Breast epithelium (tissue), 4 donors: ENCODE results near the gene KCTD20. TPM values are rescaled to one million over a fixed set of nuclear protein-coding genes. Genes with fewer than 3 reads are reported as not detected.

Experiments used
- DNase-seq, 2 donors: peaks; one replicate each; pipeline ENCODE4 v3.0.0-alpha.2; 2019; ENCODE audit warnings: low spot score in 2 of 2
- H3K27ac ChIP-seq, 2 donors: fragments of 200-600 bp; sonication (generic) in 1 of 2; one replicate each; pipeline ENCODE4 v1.5.1; 2016 to 2019; ENCODE audit warnings: mild to moderate bottlenecking in 1 of 2
- H3K27me3 ChIP-seq, 2 donors: fragments of 200-600 bp; sonication (generic) in 1 of 2; one replicate each; pipeline versions ENCODE4 v1.5.1 to v1.6.0; 2017 to 2019; ENCODE audit warnings: control low read depth in 1 of 2, mild to moderate bottlenecking in 1 of 2
- H3K36me3 ChIP-seq: fragments of 200-600 bp; one replicate; pipeline ENCODE4 v1.5.1; 2019
- H3K4me1 ChIP-seq, 2 donors: fragments of 200-600 bp; sonication (generic); one replicate each; pipeline ENCODE4 v1.5.1; 2016 to 2019; ENCODE audit warnings: control low read depth in 1 of 2
- H3K4me3 ChIP-seq, 3 donors: fragments of 200-600 bp; sonication (generic); 1 replicate in 2 of 3; 2 replicates in 1 of 3; pipeline ENCODE4 v1.5.1; 2016 to 2019; ENCODE audit warnings: mild to moderate bottlenecking in 3 of 3, moderate library complexity in 2 of 3
- H3K9me3 ChIP-seq, 2 donors: fragments of 200-600 bp; sonication (generic) in 1 of 2; one replicate each; pipeline ENCODE4 v1.5.1; 2016 to 2019; ENCODE audit warnings: control low read depth in 1 of 2
- POLR2A ChIP-seq: fragments of 450-650 bp; IDR thresholded peaks from one replicate; pipeline ENCODE4 v1.6.1; 2016; ENCODE audit warnings: antibody characterized with exemption, mild to moderate bottlenecking, moderate library complexity
- POLR2AphosphoS5 ChIP-seq, 3 donors: sonication (generic); formaldehyde crosslinking; IDR thresholded peaks; one replicate each; pipeline ENCODE4 v1.6.1; 2017; ENCODE audit warnings: antibody characterized with exemption in 3 of 3
- intact Hi-C: fragments of 100-400 bp; cut with DNase I; formaldehyde crosslinking; loops from one replicate; pipeline ENCODE4 v1.15.1; 2023; ENCODE audit warnings: low total_unique reads
- total RNA-seq, 3 donors: library from RNA; depleted of rRNA; stranded (reverse); fragments of >200 nt; gene quantifications; one replicate each; pipeline ENCODE4 v1.1.0, GENCODE V29; 2016
- TF ChIP-seq, protein P1 (sequence below), 3 donors: fragments of 450-650 bp; IDR thresholded peaks; one replicate each; pipeline ENCODE4 v1.5.1; 2016 to 2017; ENCODE audit warnings: antibody characterized with exemption in 3 of 3, mild to moderate bottlenecking in 3 of 3, moderate library complexity in 3 of 3

KCTD20 gene
- total RNA-seq, 3 donors from 2014 or later: 59.4 to 64.5 (median 61.6) TPM

DNA sequence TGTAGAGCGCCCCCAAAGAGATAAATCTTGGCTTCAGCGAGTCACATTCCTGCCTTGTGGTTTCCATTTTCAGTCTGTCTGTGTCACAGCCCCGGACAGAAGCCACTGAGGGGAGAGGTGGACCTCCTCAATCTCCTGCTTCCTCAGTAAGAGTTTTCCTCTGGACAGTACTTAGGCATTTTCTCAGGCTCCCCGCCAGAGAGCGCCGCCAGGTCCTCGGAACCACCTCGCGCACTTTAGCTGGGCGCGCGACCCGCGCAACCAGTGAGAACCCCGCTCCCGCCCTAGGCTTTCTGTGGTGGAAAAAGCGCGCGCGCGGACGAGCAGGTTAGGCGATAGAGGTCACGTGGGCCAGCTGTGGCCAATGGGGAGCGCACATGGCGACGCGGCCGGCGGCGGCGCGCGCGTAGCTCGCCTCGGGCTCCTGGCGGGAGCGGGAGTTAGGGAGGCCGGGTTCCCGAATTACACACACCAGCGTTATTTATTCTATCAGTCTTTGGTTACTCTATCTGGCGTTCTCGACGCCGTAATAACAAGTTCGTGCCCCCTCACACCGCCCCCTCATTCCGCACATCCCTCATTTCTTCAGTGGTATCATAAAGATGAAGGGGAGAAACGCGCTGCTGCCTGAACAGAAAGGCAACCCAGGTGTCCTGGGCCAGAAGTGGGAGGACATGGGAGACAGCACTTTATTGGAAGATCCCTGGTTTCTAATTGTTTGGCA is 19.5 kb upstream of the KCTD20 start:
- TF ChIP-seq POLR2A (no peak), POLR2AphosphoS5 (IDR thresholded peaks at IDR 0.05) (peak; percentile 82 to 93 (median 87))
- TF ChIP-seq, protein P1, sequence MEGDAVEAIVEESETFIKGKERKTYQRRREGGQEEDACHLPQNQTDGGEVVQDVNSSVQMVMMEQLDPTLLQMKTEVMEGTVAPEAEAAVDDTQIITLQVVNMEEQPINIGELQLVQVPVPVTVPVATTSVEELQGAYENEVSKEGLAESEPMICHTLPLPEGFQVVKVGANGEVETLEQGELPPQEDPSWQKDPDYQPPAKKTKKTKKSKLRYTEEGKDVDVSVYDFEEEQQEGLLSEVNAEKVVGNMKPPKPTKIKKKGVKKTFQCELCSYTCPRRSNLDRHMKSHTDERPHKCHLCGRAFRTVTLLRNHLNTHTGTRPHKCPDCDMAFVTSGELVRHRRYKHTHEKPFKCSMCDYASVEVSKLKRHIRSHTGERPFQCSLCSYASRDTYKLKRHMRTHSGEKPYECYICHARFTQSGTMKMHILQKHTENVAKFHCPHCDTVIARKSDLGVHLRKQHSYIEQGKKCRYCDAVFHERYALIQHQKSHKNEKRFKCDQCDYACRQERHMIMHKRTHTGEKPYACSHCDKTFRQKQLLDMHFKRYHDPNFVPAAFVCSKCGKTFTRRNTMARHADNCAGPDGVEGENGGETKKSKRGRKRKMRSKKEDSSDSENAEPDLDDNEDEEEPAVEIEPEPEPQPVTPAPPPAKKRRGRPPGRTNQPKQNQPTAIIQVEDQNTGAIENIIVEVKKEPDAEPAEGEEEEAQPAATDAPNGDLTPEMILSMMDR (IDR thresholded peaks at IDR 0.05): peak; percentile 49 to 82 (median 56)
- peak overlapping the region; percentile 92 to 95 for H3K27ac ChIP-seq
- H3K4me1 ChIP-seq: peaks cover 0 to 6% of the 10 kb centered on the region in 2 donors
- intact Hi-C loops: no loop called here
- DNase-seq: peak; percentile 97 to 98
- H3K36me3 ChIP-seq: no peaks in the 10 kb centered on the region
- no peaks in the 10 kb centered on the region for H3K27me3 ChIP-seq
- no peaks in the 10 kb centered on the region for H3K9me3 ChIP-seq
- H3K4me3 ChIP-seq: peak overlapping the region; percentile 49 to 71 (median 58)

DNA sequence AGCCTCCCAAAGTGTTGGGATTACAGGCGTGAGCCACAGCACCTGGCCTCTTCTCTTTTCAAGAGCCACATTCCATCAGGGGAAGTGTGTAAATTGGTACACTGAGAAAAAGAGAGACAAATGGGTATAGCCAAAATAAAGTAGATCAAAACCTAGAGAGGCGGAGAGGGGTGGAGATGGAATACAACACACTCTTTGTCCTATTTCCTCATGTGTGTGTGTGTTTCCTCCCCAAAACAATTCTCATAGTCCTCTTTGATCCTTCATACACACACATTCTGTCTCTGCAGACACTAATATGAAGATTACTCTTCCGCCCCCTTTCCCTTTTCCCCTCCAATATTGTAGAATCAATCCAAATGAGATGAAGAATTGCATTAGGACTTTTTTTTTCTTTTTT is 16.2 kb upstream of the KCTD20 start:
- no peak overlapping the region for H3K27ac ChIP-seq
- no peaks in the 10 kb centered on the region for H3K27me3 ChIP-seq
- intact Hi-C loops: no loop called here
- TF ChIP-seq POLR2AphosphoS5 (IDR thresholded peaks at IDR 0.05): no peak
- TF ChIP-seq POLR2A: no peak
- TF ChIP-seq, protein P1 (IDR thresholded peaks at IDR 0.05): no peak
- peaks cover 0 to 6% of the 10 kb centered on the region in 2 donors for H3K4me1 ChIP-seq
- DNase-seq: no peak
- no peak overlapping the region for H3K4me3 ChIP-seq
- no peaks in the 10 kb centered on the region for H3K9me3 ChIP-seq
- no peaks in the 10 kb centered on the region for H3K36me3 ChIP-seq

DNA sequence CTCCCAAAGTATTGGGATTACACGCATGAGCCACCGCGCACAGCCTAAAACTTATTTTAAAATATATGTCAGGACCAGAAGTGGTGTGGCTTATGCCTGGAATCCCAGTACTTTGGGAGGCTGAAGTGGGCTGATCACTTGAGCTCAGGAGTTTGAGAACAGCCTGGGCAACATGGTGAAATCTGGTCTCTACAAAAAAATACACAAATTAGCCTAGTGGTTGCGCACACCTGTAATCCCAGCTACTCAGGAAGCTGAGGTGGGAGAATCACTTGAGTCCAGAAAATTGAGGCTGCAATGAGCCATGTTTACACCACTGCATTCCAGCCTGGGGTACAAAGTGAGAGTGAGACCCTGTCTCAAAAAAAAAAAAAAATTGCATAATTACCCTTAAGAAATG is 13.9 kb upstream of the KCTD20 start:
- intact Hi-C loops: no loop called here
- Histone ChIP-seq H3K27ac (no peak overlapping the region), H3K9me3 (no peaks in the 10 kb centered on the region), H3K36me3 (no peaks in the 10 kb centered on the region), H3K4me3 (no peak overlapping the region), H3K27me3 (no peaks in the 10 kb centered on the region), H3K4me1 (no peaks in the 10 kb centered on the region)
- DNase-seq: no peak
- TF ChIP-seq, protein P1 (IDR thresholded peaks at IDR 0.05): peak in 1 of 3 donors; percentile 25
- TF ChIP-seq POLR2AphosphoS5 (IDR thresholded peaks at IDR 0.05): no peak
- TF ChIP-seq POLR2A: no peak

DNA sequence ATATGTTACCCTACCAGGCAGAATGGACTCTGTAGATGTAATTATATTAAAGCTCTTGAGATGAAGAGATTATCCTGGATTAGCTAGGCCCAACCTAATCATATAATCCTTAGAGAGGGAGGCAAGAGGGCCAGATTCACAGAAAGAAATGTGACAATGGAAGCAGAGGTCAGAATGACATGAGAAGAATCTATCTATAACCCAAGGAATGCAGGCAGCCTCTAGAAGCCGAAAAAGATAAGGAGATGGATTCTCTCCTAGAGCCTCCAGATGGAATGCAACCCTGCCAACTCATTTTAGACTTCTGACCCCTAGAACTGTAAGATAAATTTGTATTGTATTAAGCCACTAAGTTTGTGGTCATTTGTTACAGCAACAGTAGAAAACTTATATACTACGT is 12.4 kb upstream of the KCTD20 start:
- DNase-seq: no peak
- no peaks in the 10 kb centered on the region for H3K9me3 ChIP-seq
- TF ChIP-seq POLR2A: no peak
- no peak for TF ChIP-seq POLR2AphosphoS5 (IDR thresholded peaks at IDR 0.05)
- no peak overlapping the region for H3K27ac ChIP-seq
- intact Hi-C loops: loop anchor here (5.0 kb wide), 1 partner anchor 168 kb away; no protein-coding TSS in a partner anchor
- H3K27me3 ChIP-seq: no peaks in the 10 kb centered on the region
- no peaks in the 10 kb centered on the region for H3K36me3 ChIP-seq
- no peaks in the 10 kb centered on the region for H3K4me1 ChIP-seq
- H3K4me3 ChIP-seq: no peak overlapping the region

DNA sequence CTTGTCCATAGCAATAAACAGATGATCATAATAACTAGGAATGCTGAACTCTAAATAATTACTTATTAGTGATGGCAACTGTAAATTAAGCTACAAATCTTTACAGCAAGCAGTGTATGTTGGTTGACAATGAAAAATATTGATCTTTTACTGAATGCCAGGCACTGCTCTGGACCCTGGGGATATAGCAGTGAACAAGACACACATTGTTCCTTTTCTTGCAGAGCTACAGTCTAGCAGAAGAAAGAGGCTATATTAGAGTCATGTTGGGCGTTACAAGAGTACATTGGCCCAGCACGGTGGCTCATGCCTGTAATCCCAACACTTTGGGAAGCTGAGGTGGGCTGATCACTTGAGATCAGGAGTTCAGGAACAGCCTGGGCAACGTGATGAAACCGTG is 11.6 kb upstream of the KCTD20 start:
- Histone ChIP-seq H3K27ac (no peak overlapping the region), H3K9me3 (no peaks in the 10 kb centered on the region), H3K4me3 (no peak overlapping the region), H3K4me1 (no peaks in the 10 kb centered on the region), H3K27me3 (no peaks in the 10 kb centered on the region), H3K36me3 (no peaks in the 10 kb centered on the region)
- DNase-seq: no peak
- intact Hi-C loops: loop anchor here (5.0 kb wide), 1 partner anchor 169 kb away; no protein-coding TSS in a partner anchor
- TF ChIP-seq, protein P1 (IDR thresholded peaks at IDR 0.05): no peak
- TF ChIP-seq POLR2AphosphoS5 (IDR thresholded peaks at IDR 0.05): no peak
- no peak for TF ChIP-seq POLR2A
